Activated CD8-positive, alpha-beta memory T cell treated with anti-CD3 and anti-CD28 coated beads for 4 hours (primary cell): ENCODE measurements around the gene SPOCK1.

ENCODE experiments used
- DNase-seq, 2 donors: peaks; one replicate each; pipeline ENCODE4 v3.0.0-alpha.2; 2020; ENCODE audit warnings: low read depth in 2 of 2

The SPOCK1 gene

GRCh38 chr5:137026296-137026695 lies 472.8 kb downstream of the SPOCK1 start:
- no peak for DNase-seq

- DNase-seq = no peak
These were observed 475.1 kb downstream of the SPOCK1 start for GRCh38 chr5:137024044-137024443.

GRCh38 chr5:137023371-137023770 lies 475.8 kb downstream of the SPOCK1 start:
- no peak for DNase-seq

- DNase-seq = no peak
These were observed 476.4 kb downstream of the SPOCK1 start for GRCh38 chr5:137022725-137023124.

GRCh38 chr5:137022043-137022442 lies 477.1 kb downstream of the SPOCK1 start:
- no peak for DNase-seq

GRCh38 chr5:137019229-137019628 lies 479.9 kb downstream of the SPOCK1 start:
- no peak for DNase-seq

GRCh38 chr5:137016783-137017324 lies 482.3 kb downstream of the SPOCK1 start:
- DNase-seq = no peak

- no peak for DNase-seq
These were observed 483.5 kb downstream of the SPOCK1 start for GRCh38 chr5:137015540-137016116.

GRCh38 chr5:137014731-137015130 lies 484.4 kb downstream of the SPOCK1 start:
- DNase-seq = no peak

GRCh38 chr5:137010226-137010625 lies 488.9 kb downstream of the SPOCK1 start:
- DNase-seq = no peak

GRCh38 chr5:137004279-137004678 lies 494.8 kb downstream of the SPOCK1 start:
- no peak for DNase-seq

- DNase-seq = no peak
These were observed 498.0 kb downstream of the SPOCK1 start for GRCh38 chr5:137001026-137001569.

- no peak for DNase-seq
These were observed 499.3 kb downstream of the SPOCK1 start for GRCh38 chr5:136999787-137000186.

- no peak for DNase-seq
These were observed 500.2 kb downstream of the SPOCK1 start for GRCh38 chr5:136998854-136999357.

GRCh38 chr5:136994154-136994553 lies 505.0 kb downstream of the SPOCK1 start:
- DNase-seq = no peak

GRCh38 chr5:136992796-136993489 lies 506.2 kb downstream of the SPOCK1 start:
- DNase-seq = no peak

- no peak for DNase-seq
These were observed 513.2 kb downstream of the SPOCK1 start for GRCh38 chr5:136985785-136986475.

- no peak for DNase-seq
These were observed 514.2 kb downstream of the SPOCK1 start for GRCh38 chr5:136984772-136985446.

- no peak for DNase-seq
These were observed 517.2 kb downstream of the SPOCK1 start for GRCh38 chr5:136981936-136982335.

- no peak for DNase-seq
These were observed 520.0 kb downstream of the SPOCK1 start for GRCh38 chr5:136979131-136979530.

- DNase-seq = no peak
These were observed 535.6 kb downstream of the SPOCK1 start for GRCh38 chr5:136963504-136963903.

GRCh38 chr5:136957428-136957827 lies 541.7 kb downstream of the SPOCK1 start:
- DNase-seq = no peak
